ENCODE results near the gene KCNQ1.

Gene KCNQ1

GRCh38 chr11:2837096-2837601 lies 392.3 kb downstream of the KCNQ1 start:
- DNase-seq (ENCODE audit: low read depth): no peak

- DNase-seq (ENCODE audit: low read depth): no peak
These were observed 392.8 kb downstream of the KCNQ1 start for GRCh38 chr11:2837651-2838050.

GRCh38 chr11:2838091-2838490 lies 393.3 kb downstream of the KCNQ1 start:
- DNase-seq (ENCODE audit: low read depth): no peak

- DNase-seq (ENCODE audit: low read depth): no peak
These were observed 394.0 kb downstream of the KCNQ1 start for GRCh38 chr11:2838676-2839294.

- DNase-seq (ENCODE audit: low read depth): no peak
These were observed 394.7 kb downstream of the KCNQ1 start for GRCh38 chr11:2839395-2839943.

GRCh38 chr11:2841411-2842190 lies 396.8 kb downstream of the KCNQ1 start:
- no peak for DNase-seq (ENCODE audit: low read depth)

GRCh38 chr11:2842876-2843275 lies 398.1 kb downstream of the KCNQ1 start:
- DNase-seq (ENCODE audit: low read depth): no peak

GRCh38 chr11:2843551-2843950 lies 398.7 kb downstream of the KCNQ1 start:
- DNase-seq (ENCODE audit: low read depth): no peak

- DNase-seq (ENCODE audit: low read depth): no peak
These were observed 399.5 kb downstream of the KCNQ1 start for GRCh38 chr11:2844116-2844842.

GRCh38 chr11:2844996-2845395 lies 400.2 kb downstream of the KCNQ1 start:
- DNase-seq (ENCODE audit: low read depth): no peak

GRCh38 chr11:2846056-2846455 lies 401.2 kb downstream of the KCNQ1 start:
- DNase-seq (ENCODE audit: low read depth): no peak

GRCh38 chr11:2846470-2846869 lies 401.7 kb downstream of the KCNQ1 start:
- no peak for DNase-seq (ENCODE audit: low read depth)

GRCh38 chr11:2847561-2847960 lies 402.8 kb downstream of the KCNQ1 start:
- no peak for DNase-seq (ENCODE audit: low read depth)

GRCh38 chr11:2848497-2848896 lies 403.7 kb downstream of the KCNQ1 start:
- no peak for DNase-seq (ENCODE audit: low read depth)

- DNase-seq (ENCODE audit: low read depth): no peak
These were observed 405.4 kb downstream of the KCNQ1 start for GRCh38 chr11:2849994-2850770.

- no peak for DNase-seq (ENCODE audit: low read depth)
These were observed 408.6 kb downstream of the KCNQ1 start for GRCh38 chr11:2853401-2853800.

GRCh38 chr11:2853997-2854560 lies 409.3 kb downstream of the KCNQ1 start:
- DNase-seq (ENCODE audit: low read depth): no peak

- DNase-seq (ENCODE audit: low read depth): no peak
These were observed 410.4 kb downstream of the KCNQ1 start for GRCh38 chr11:2855162-2855561.

- DNase-seq (ENCODE audit: low read depth): no peak
These were observed 412.5 kb downstream of the KCNQ1 start for GRCh38 chr11:2857276-2857675.

GRCh38 chr11:2857918-2858317 lies 413.1 kb downstream of the KCNQ1 start:
- DNase-seq (ENCODE audit: low read depth): no peak

GRCh38 chr11:2858995-2859698 lies 414.3 kb downstream of the KCNQ1 start:
- no peak for DNase-seq (ENCODE audit: low read depth)

Measured in T follicular helper cell (primary cell).